K562 (cell line): ENCODE measurements around the gene PLEK2. TPM values are rescaled to one million over a fixed set of nuclear protein-coding genes. Genes with fewer than 3 reads are reported as not detected.

Source experiments
- ATF6 ChIP-seq: sonication (generic); formaldehyde crosslinking; IDR thresholded peaks from 2 replicates; pipeline ENCODE4 v1.4.0; 2020; ENCODE audit warnings: mild to moderate bottlenecking, missing genetic modification reagents
- FIP1L1 ChIP-seq: fragments of 200-400 bp; formaldehyde crosslinking; IDR thresholded peaks from 2 replicates; pipeline ENCODE4 v1.6.1; 2018; ENCODE audit warnings: mild to moderate bottlenecking, low read depth, low read length; ENCODE audit not compliant: poor library complexity, severe bottlenecking
- FOXJ2 ChIP-seq: fragments of 200-800 bp; sonication (Bioruptor generic); IDR thresholded peaks from 2 replicates; pipeline ENCODE4 v1.6.1; 2016; ENCODE audit warnings: missing genetic modification characterization, missing compliant biosample characterization
- ID3 ChIP-seq, 2 experiments: fragments of 250-450 bp in 1 of 2; fragments of 450-650 bp in 1 of 2; sonication (Bioruptor Pico) in 1 of 2; IDR thresholded peaks; 2 replicates each; pipeline versions ENCODE4 v1.6.1 to v1.8.0; 2016 to 2021; ENCODE audit warnings: mild to moderate bottlenecking in 2 of 2, moderate library complexity in 2 of 2, missing compliant biosample characterization in 1 of 2, missing genetic modification characterization in 1 of 2
- NCOA2 ChIP-seq, 2 experiments: fragments of 450-650 bp; IDR thresholded peaks; 2 replicates each; pipeline ENCODE4 v1.6.1; 2018; ENCODE audit warnings: mild to moderate bottlenecking in 2 of 2, moderate library complexity in 1 of 2; ENCODE audit not compliant: partially characterized antibody in 2 of 2
- POU5F1 ChIP-seq: fragments of 150-350 bp; IDR thresholded peaks from 2 replicates; pipeline ENCODE4 v1.6.1; 2014; ENCODE audit warnings: borderline replicate concordance, low read length, low read depth, mild to moderate bottlenecking; ENCODE audit not compliant: partially characterized antibody
- TSC22D4 ChIP-seq: fragments of 450-650 bp; IDR thresholded peaks from 2 replicates; pipeline ENCODE4 v1.6.1; 2016; ENCODE audit warnings: missing genetic modification characterization, missing biosample characterization, control low read depth
- ZBTB2 ChIP-seq: fragments of 450-650 bp; IDR thresholded peaks from 2 replicates; pipeline ENCODE4 v1.6.1; 2016; ENCODE audit warnings: antibody characterized with exemption
- ZBTB33 ChIP-seq: sonication (generic); formaldehyde crosslinking; IDR thresholded peaks from 2 replicates; pipeline ENCODE4 v1.8.1; 2023; ENCODE audit warnings: mild to moderate bottlenecking, missing genetic modification reagents
- ZNF175 ChIP-seq: fragments of 200-800 bp; sonication (Bioruptor generic); IDR thresholded peaks from 2 replicates; pipeline ENCODE4 v1.6.1; 2016; ENCODE audit warnings: low read depth, mild to moderate bottlenecking, missing genetic modification characterization, missing compliant biosample characterization
- ZNF316 ChIP-seq: fragments of 450-650 bp; IDR thresholded peaks from 2 replicates; pipeline ENCODE4 v1.6.1; 2016
- ZNF609 ChIP-seq: sonication (generic); formaldehyde crosslinking; IDR thresholded peaks from 2 replicates; pipeline ENCODE4 v1.8.1; 2023; ENCODE audit warnings: missing genetic modification reagents, mild to moderate bottlenecking, borderline replicate concordance
- ZNF778 ChIP-seq: fragments of 450-650 bp; formaldehyde crosslinking; IDR thresholded peaks from 2 replicates; pipeline ENCODE4 v1.4.0; 2020; ENCODE audit warnings: mild to moderate bottlenecking, moderate library complexity
- polyA plus RNA-seq, 8 experiments: library from polyadenylated mRNA; depleted of rRNA in 4 of 8; stranded (reverse) in 5 of 8; unstranded in 3 of 8; fragments of >200 nt; fragmentation: Nextera tagmentation in 2 of 8; fragmentation: Illumina TruSeq in 1 of 8; extraction: Ambion mirVana in 2 of 8; extraction: Trizol in 1 of 8; gene quantifications; 2 replicates each; pipeline versions ENCODE4 v1.2.1 to v1.2.3, GENCODE V29; 2011 to 2014; ENCODE audit warnings: inconsistent platforms in 1 of 8, missing spikeins in 1 of 8
- total RNA-seq, 7 experiments: library from RNA; depleted of rRNA in 6 of 7; stranded (reverse); fragments of >200 nt in 6 of 7; fragmentation: Illumina TruSeq in 2 of 7; extraction: Trizol in 2 of 7; gene quantifications; 2 replicates each; pipeline versions ENCODE4 v1.2.1 to v1.2.3, GENCODE V29; 2011 to 2021; ENCODE audit warnings: low replicate concordance in 1 of 7

The PLEK2 gene
- total and polyA plus RNA-seq, 9 of the 15 experiments (the other 6 are each of a cell fraction or from before 2014, with no cell fraction given), result not detected

GRCh38 chr14:67418401-67419191 lies 6.6 kb upstream of the PLEK2 start (continued):
- TF ChIP-seq ATF6 (CRISPR knock-in tag) (0 out of 2 replicates have a peak, but pooled peaks have one; percentile 68), ZNF778 (CRISPR knock-in tag) (no peak), TSC22D4 (no peak), ZBTB33 (no peak), ID3 (CRISPR knock-in tag; IDR thresholded peaks at IDR 0.05) (no peak), ID3 (tag; IDR thresholded peaks at IDR 0.05) (peak; percentile 65; the same call in 1 of the 2 replicates), FIP1L1 (no peak), ZNF609 (CRISPR knock-in tag) (no peak), FOXJ2 (0 out of 2 replicates have a peak, but pooled peaks have one; percentile 57), ZNF316 (peak; percentile 43), POU5F1 (no peak), NCOA2 (IDR thresholded peaks at IDR 0.05; ENCODE audit: partially characterized antibody in 2 of 2) (no peak), ZBTB2 (peak; percentile 77; the same call in 1 of the 2 replicates), ZNF175 (peak; percentile 76)
